ENCODE data around the gene ZNF593. TPM values are rescaled to one million over a fixed set of nuclear protein-coding genes. Genes with fewer than 3 reads are reported as not detected.

Gene ZNF593
- total RNA-seq, 1 donor from 2014 or later = 80.4 TPM

- TF ChIP-seq CTCF (conservative IDR thresholded peaks at IDR 0.05; ENCODE audit: low read depth, low read length) = no peak
- H3K4me3 ChIP-seq (ENCODE audit: low read depth, low read length) = no peak overlapping the region
- DNase-seq (ENCODE audit: low read depth) = no peak
Observed at GRCh38 chr1:26132834-26133167, 36.9 kb upstream of the ZNF593 start.

GRCh38 chr1:26134466-26134865, 35.2 kb upstream of the ZNF593 start:
- DNase-seq (ENCODE audit: low read depth) = no peak
- TF ChIP-seq CTCF (conservative IDR thresholded peaks at IDR 0.05; ENCODE audit: low read depth, low read length) = no peak

GRCh38 chr1:26138974-26139558, 30.6 kb upstream of the ZNF593 start:
- H3K4me3 ChIP-seq (ENCODE audit: low read depth, low read length) = no peak overlapping the region
- DNase-seq (ENCODE audit: low read depth) = no peak
- no peak for TF ChIP-seq CTCF (conservative IDR thresholded peaks at IDR 0.05; ENCODE audit: low read depth, low read length)

More at GRCh38 chr1:26134466-26134865, 35.2 kb upstream of the ZNF593 start:
- no peak overlapping the region for H3K4me3 ChIP-seq (ENCODE audit: low read depth, low read length)

GRCh38 chr1:26142159-26142558, 27.5 kb upstream of the ZNF593 start:
- TF ChIP-seq CTCF (conservative IDR thresholded peaks at IDR 0.05; ENCODE audit: low read depth, low read length) = no peak
- no peak for DNase-seq (ENCODE audit: low read depth)
- H3K4me3 ChIP-seq (ENCODE audit: low read depth, low read length) = no peak overlapping the region

GRCh38 chr1:26145041-26145959, 24.4 kb upstream of the ZNF593 start:
- DNase-seq (ENCODE audit: low read depth) = peak; percentile 29
- H3K4me3 ChIP-seq (ENCODE audit: low read depth, low read length) = no peak overlapping the region
- TF ChIP-seq CTCF (conservative IDR thresholded peaks at IDR 0.05; ENCODE audit: low read depth, low read length) = peak; percentile 80

GRCh38 chr1:26145960-26146294, 23.8 kb upstream of the ZNF593 start:
- no peak for TF ChIP-seq CTCF (conservative IDR thresholded peaks at IDR 0.05; ENCODE audit: low read depth, low read length)
- H3K4me3 ChIP-seq (ENCODE audit: low read depth, low read length) = no peak overlapping the region
- DNase-seq (ENCODE audit: low read depth) = no peak
